Keratinocyte (primary cell): ENCODE data around the gene NDUFAF8.

Source experiments
- CTCF ChIP-seq, 3 experiments: IDR thresholded peaks in 1 of 3; conservative IDR thresholded peaks in 1 of 3; optimal IDR thresholded peaks in 1 of 3; 2 replicates in 2 of 3; 3 replicates in 1 of 3; pipeline versions ENCODE3 to v1.5.1; 2011; ENCODE audit warnings: low read length in 3 of 3, mild to moderate bottlenecking in 3 of 3, moderate library complexity in 2 of 3, control low read depth in 1 of 3, inconsistent platforms in 1 of 3; ENCODE audit not compliant: insufficient read depth in 2 of 3; ENCODE audit errors: extremely low read depth in 1 of 3
- EZH2 ChIP-seq: IDR thresholded peaks from one replicate; pipeline ENCODE4 v1.6.1; 2012; ENCODE audit warnings: inconsistent platforms, mild to moderate bottlenecking, low read length, moderate library complexity

- TF ChIP-seq CTCF (optimal IDR thresholded peaks at IDR 0.05 in 1 of 3, IDR thresholded peaks at IDR 0.05 in 1 of 3, conservative IDR thresholded peaks at IDR 0.05 in 1 of 3; ENCODE audit: extremely low read depth in 1 of 3, insufficient read depth in 2 of 3, low read length in 3 of 3) (no peak), EZH2 (no peak)
Observed at GRCh38 chr17:81194941-81195901, 43.9 kb upstream of the NDUFAF8 start.
